GM18511 (cell line): ENCODE measurements around the gene SLC27A5.
"Not testable (repeated sequence)": the region's sequence is repeated elsewhere in the genome, so short reads cannot be mapped to it uniquely, and the experiment has no call there.

ENCODE experiments used
- ATAC-seq: cut with Tn5 transposase; IDR thresholded peaks from one replicate; pipeline ENCODE4 v1.9.1; 2021; ENCODE audit warnings: mild to moderate bottlenecking, moderate library complexity; ENCODE audit not compliant: unreplicated experiment

Gene SLC27A5

GRCh38 chr19:58529405-58529804 lies 17.6 kb upstream of the SLC27A5 start:
- ATAC-seq: no peak

- ATAC-seq: no peak
Observed at GRCh38 chr19:58522709-58523108, 10.9 kb upstream of the SLC27A5 start.

GRCh38 chr19:58521651-58522050 lies 9.9 kb upstream of the SLC27A5 start:
- ATAC-seq: no peak

GRCh38 chr19:58520257-58520599 lies 8.4 kb upstream of the SLC27A5 start:
- no peak for ATAC-seq

GRCh38 chr19:58519355-58520256 lies 7.8 kb upstream of the SLC27A5 start, which contains the start of gene ZBTB45:
TSS of gene ZBTB45 (minus strand) at chr19:58519810. CDS start at chr19:58517673, 2,137 bp downstream.
- peak; percentile 86 for ATAC-seq

- ATAC-seq: peak; percentile 11
Observed at GRCh38 chr19:58519087-58519354, 7.2 kb upstream of the SLC27A5 start.

GRCh38 chr19:58518256-58519086 lies 6.7 kb upstream of the SLC27A5 start:
- no peak for ATAC-seq

GRCh38 chr19:58516964-58517833 lies 5.4 kb upstream of the SLC27A5 start:
- ATAC-seq: no peak

GRCh38 chr19:58516246-58516836 lies 4.5 kb upstream of the SLC27A5 start:
- ATAC-seq: no peak

GRCh38 chr19:58515259-58515658 lies 3.5 kb upstream of the SLC27A5 start:
- no peak for ATAC-seq

GRCh38 chr19:58514564-58515022 lies 2.8 kb upstream of the SLC27A5 start:
- ATAC-seq: no peak

- ATAC-seq: peak; percentile 79
Observed at GRCh38 chr19:58513694-58514563, 2.1 kb upstream of the SLC27A5 start.

GRCh38 chr19:58513213-58513693 lies 1.5 kb upstream of the SLC27A5 start:
- no peak for ATAC-seq

- ATAC-seq: no peak
Observed at GRCh38 chr19:58510084-58510862, 1.5 kb downstream of the SLC27A5 start.

- ATAC-seq: no peak
Observed at GRCh38 chr19:58509731-58510083, 2.1 kb downstream of the SLC27A5 start.

GRCh38 chr19:58507602-58508223 lies 4.1 kb downstream of the SLC27A5 start:
- not testable (repeated sequence) for ATAC-seq

GRCh38 chr19:58500242-58500641 lies 11.6 kb downstream of the SLC27A5 start:
- ATAC-seq: no peak
